Measurements from ENCODE around the gene MIX23.

DNA sequence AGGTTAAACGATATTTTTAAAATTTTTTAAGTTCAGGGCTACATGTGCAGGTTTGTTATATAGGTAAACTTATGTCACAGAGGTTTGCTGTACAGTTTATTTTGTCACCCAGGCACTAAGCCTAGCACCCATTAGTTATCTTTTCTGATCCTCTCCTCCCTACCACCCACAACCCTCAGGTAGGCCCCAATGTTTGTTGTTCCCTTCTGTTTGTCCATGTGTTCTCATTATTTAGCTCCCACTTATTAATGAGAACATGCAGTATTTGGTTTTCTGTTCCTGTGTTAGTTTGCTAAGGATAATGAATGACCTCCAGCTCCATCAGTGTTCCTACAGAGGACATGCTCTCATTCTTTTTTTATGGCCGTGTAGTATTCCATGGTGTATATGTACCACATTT, 15.9 kb upstream of the MIX23 start:
- TF ChIP-seq POLR2AphosphoS5 (IDR thresholded peaks at IDR 0.05) = no peak
- TF ChIP-seq, protein P1, sequence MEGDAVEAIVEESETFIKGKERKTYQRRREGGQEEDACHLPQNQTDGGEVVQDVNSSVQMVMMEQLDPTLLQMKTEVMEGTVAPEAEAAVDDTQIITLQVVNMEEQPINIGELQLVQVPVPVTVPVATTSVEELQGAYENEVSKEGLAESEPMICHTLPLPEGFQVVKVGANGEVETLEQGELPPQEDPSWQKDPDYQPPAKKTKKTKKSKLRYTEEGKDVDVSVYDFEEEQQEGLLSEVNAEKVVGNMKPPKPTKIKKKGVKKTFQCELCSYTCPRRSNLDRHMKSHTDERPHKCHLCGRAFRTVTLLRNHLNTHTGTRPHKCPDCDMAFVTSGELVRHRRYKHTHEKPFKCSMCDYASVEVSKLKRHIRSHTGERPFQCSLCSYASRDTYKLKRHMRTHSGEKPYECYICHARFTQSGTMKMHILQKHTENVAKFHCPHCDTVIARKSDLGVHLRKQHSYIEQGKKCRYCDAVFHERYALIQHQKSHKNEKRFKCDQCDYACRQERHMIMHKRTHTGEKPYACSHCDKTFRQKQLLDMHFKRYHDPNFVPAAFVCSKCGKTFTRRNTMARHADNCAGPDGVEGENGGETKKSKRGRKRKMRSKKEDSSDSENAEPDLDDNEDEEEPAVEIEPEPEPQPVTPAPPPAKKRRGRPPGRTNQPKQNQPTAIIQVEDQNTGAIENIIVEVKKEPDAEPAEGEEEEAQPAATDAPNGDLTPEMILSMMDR (IDR thresholded peaks at IDR 0.05) = no peak

Data from suprapubic skin (tissue), 3 donors.